ENCODE data around the gene MTMR11.
"Not testable (repeated sequence)": the region's sequence is repeated elsewhere in the genome, so short reads cannot be mapped to it uniquely, and the experiment has no call there.

MTMR11 gene, protein sequence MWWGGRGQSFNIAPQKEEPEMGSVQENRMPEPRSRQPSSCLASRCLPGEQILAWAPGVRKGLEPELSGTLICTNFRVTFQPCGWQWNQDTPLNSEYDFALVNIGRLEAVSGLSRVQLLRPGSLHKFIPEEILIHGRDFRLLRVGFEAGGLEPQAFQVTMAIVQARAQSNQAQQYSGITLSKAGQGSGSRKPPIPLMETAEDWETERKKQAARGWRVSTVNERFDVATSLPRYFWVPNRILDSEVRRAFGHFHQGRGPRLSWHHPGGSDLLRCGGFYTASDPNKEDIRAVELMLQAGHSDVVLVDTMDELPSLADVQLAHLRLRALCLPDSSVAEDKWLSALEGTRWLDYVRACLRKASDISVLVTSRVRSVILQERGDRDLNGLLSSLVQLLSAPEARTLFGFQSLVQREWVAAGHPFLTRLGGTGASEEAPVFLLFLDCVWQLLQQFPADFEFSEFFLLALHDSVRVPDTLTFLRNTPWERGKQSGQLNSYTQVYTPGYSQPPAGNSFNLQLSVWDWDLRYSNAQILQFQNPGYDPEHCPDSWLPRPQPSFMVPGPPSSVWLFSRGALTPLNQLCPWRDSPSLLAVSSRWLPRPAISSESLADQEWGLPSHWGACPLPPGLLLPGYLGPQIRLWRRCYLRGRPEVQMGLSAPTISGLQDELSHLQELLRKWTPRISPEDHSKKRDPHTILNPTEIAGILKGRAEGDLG

DNA sequence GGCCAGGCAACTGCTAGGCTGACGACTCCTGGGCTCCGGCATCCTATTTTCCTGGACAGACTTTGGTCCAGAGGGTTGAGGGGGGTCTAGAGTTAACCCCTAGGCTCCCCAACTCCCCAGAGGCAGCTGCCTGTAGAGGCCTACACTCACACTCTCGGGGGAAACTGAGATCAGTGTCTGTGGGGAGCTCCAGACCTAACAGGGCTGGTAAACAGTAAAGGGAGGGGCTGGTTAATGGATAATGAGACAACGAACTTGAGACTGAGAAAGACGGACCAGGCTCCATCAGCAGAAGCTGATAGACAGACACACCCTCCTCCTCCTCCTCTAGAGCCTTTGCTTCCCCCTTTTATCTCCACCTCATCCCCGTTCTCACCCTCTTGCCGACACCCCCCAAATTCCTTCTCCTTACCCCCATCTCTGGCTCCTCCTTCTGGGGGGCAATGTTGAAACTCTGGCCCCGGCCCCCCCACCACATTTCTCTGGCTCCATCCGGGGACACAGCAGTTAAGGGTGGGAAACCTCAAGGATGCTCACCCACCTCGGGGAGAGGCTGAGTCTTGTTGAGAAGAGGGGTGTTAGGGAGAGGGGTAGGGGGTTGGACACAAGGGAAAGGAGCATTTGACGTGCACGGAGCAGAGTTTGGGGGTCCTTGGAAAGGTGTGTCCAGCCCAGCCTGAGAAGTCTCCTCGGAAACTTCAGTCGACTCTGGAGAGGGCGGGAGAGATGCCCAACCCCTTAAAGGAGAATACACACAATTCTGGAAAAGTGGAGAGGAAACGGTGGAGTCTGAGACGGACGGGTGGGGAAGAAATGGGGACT is at the start of gene MTMR11:
Gene MTMR11, minus strand, starts transcription at position 710 of the 822 bp plus-strand sequence. Its CDS starts 232 bp downstream, at position 478.
- intact Hi-C loops (cut with DNase I), result no loop called here
- peak in 2 of 10 donors; percentile 37 to 68 for DNase-seq

DNA sequence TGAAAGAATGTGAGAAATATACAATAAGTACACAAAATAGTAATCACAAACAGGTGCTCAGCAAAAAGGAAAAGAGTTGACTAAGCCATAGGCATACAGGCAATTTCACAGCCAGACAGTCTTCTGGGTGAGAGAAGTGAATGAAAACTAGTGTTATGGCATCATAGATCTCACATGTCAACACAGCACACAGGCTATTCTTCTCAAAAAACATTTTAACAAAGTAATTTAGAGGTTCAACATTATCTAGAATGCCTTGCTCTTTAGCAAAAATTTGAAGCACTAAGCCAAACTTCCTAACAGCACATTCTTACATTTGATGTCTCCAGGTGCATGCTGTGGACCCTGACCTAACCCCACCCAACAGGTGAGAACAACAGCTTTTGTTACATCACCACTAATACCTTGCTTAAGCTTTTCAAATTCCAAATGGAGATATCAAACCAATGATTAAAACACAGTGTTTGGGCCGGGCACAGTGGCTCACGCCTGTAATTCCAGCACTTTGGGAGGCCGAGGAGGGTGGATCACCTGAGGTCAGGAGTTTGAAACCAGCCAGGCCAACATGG is 43.4 kb upstream of the MTMR11 start:
- no peak for DNase-seq
- intact Hi-C loops (cut with DNase I), result no loop called here

DNA sequence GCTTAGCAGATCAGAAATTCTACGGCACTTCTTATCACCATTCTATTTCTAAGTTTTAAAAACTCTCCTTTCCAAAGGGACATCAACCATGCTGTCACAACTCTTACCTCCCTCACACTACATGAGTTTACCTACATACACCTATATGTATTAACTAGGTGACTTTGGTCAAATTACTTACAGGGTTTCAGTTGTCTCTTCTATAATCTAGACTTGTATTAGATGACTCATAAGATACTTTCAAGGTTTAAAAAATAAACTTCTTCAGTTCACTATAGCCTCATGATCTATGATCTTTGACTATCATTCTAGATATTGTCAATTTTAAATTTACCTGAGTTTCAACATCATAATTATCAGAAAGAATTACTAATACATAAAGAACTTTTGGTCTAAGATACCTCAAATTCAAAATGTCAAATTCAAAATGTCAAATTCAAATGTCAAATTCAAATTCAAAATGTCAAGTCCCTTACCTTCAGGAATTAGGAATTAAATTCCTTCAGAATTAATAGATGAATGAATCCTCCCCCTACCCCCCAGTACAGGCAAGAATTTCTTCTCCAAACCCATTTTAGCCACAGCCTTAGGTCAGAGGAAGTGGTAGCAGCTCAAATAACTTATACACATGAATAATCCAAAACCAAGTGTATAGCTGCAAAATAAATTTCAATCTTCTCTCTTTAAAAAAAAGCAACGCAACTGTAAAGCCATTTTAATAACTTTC is 42.7 kb upstream of the MTMR11 start:
- no peak for DNase-seq
- intact Hi-C loops (cut with DNase I), result no loop called here

DNA sequence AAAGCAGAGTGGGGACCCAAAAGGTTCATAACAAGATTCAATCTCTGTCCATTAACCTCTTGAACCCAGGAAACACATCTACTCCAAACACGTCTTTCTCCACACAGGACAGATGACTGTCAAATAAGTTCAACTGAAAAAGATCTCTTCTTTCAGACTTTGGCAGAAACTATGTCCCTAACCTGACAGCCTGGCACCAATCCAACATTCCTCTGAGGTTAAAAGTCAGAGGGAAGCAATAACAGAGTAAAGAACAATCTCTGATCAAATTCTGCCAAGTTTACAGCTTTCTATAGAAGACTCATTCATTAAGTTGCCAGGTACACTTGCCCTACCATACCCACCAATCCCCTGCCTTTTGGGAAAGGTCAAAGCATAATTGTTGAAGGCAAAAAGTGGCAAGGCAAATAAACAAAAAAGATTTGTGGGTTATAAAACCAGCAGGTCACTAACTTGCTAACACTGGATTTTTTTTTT is 41.9 kb upstream of the MTMR11 start:
- DNase-seq, result no peak
- intact Hi-C loops (cut with DNase I), result no loop called here

DNA sequence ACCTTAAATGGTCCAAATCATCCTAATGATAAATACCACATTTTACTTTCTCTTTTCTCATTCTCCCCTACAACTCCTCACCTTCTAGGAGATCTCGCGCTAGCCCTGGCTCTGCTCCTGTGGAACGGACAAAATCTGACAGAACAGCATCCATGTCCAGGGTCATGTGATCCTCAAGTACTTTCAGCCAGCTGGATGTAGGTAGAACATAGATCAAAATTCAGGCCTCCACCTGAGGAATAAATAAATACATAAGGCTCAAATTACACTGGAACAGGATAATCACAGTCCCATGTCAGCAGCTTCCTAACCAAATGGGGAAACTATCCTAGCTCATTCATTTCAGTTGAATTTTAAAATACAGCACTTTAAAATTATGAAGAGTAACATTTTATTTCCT is 40.7 kb upstream of the MTMR11 start:
- intact Hi-C loops (cut with DNase I), result no loop called here
- DNase-seq, result no peak

DNA sequence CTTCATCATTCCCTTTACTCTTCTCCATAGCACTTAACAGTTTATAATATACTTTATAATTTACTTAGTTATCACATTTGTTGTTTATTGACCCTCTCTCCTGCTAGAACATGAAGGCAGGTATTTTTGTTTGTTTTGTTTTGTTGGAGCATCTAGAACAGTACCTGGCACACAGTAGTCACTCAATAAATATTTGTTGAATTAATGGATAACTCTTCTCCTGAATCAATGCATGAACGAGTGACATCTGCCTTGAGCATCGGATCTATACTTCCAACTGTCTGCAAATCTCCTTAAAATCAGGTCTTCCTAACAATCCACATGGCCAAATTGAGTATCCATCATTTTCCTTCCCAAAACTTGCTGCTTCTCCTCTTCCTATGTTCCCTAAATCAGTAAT is 35.9 kb upstream of the MTMR11 start:
- intact Hi-C loops (cut with DNase I), result no loop called here

DNA sequence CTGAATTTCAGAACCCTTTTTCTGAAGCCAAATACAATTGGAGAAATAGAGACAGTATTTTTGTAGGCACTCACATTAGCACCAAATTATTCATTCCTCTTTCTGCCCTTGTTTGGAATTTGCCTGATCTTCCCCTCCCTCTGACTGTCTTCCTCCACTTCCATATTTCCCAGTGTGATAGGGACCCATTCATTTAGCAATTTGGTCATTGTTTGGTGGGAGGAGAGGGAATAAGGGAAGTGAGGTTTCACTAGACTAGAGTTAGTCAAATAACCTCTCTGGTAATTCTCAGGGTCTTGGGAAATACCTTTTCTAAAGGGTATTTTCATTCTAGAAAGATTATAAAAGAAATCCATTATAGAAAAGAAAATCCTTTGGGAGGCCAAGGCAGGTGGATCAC is 31.0 kb upstream of the MTMR11 start:
- intact Hi-C loops (cut with DNase I), result loop anchor here (10.0 kb wide), 1 partner anchor 197 kb away; no protein-coding TSS in a partner anchor
- no peak for DNase-seq

More for the DNA sequence above, 35.9 kb upstream of the MTMR11 start:
- no peak for DNase-seq

DNA sequence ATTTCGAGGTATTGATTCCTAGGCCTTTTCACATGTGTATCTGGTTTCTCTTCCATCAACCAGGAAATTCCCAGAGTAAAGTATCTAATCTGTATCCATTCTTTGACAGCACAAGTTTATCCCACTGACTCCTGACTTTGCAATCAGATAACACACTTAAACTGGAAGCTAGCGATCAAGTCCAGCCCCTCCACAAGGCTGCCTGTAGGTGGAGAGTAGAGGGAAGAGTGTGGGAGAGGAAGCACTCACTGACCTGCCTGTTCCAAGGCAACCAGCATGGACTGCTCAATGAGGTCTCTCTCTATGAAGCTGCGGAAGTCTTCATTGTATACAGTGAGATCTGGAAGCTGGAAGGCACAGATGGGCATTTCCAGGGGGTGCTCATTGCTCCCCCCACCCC is 30.4 kb upstream of the MTMR11 start:
- intact Hi-C loops (cut with DNase I), result loop anchor here (10.0 kb wide), 1 partner anchor 198 kb away; no protein-coding TSS in a partner anchor
- no peak for DNase-seq

DNA sequence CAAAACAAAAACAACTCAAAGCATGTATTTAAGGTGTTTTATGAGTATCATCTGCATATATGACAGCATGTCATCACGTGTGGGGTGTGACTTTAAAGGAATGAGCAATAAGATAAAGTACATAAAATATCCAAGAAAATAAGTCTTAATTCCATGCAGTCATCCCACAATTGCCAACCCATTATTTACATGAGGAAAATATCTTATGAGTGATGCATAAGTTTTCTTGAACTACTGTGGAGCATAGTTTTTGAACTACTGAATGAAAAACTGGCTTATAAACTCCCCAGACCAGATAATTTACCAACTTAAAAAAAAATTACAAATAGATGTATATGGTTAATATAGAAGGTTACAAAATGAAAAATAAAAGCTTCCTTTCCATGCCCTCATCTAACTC is 29.7 kb upstream of the MTMR11 start:
- no peak for DNase-seq
- intact Hi-C loops (cut with DNase I), result loop anchor here (10.0 kb wide), 1 partner anchor 198 kb away; no protein-coding TSS in a partner anchor

DNA sequence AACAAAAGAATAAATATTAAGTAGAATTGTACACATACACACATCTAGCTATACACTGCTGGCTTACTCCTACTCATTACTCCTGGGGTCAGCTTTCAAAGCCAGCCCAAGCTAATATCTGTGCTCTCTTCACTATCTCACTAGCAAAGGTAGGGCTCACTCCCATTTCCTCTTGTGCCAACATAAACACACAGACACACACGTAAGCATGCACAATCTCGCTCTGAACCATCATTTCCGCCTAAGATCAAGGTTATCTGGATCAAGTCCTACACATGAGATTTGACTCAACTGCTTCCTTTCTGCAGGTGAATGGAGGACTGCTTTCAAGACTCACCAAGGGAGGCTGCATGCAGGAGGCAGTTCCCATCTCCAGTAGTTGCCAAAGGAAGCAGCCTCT is 28.8 kb upstream of the MTMR11 start:
- intact Hi-C loops (cut with DNase I), result loop anchor here (10.0 kb wide), 1 partner anchor 199 kb away; no protein-coding TSS in a partner anchor
- DNase-seq, result no peak

DNA sequence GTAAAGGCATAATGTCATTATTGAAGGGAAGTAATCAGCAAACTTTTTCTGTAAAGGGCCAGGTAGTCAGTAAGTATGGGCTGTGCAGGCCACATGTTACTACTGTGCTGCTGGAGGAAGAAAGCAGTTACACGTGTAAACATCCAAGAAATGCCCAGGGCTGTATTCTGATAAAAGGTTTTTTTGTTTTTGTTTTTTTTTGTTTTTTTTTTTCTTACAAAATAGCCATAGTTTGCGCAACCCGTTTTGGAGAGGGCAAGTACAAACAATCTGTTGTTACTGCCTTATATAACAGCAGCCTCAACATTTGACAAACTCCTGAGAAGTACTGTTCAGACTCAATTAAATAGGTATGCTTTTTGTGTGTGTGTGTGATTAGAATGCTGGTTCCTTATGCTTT is 26.7 kb upstream of the MTMR11 start:
- no peak for DNase-seq

DNA sequence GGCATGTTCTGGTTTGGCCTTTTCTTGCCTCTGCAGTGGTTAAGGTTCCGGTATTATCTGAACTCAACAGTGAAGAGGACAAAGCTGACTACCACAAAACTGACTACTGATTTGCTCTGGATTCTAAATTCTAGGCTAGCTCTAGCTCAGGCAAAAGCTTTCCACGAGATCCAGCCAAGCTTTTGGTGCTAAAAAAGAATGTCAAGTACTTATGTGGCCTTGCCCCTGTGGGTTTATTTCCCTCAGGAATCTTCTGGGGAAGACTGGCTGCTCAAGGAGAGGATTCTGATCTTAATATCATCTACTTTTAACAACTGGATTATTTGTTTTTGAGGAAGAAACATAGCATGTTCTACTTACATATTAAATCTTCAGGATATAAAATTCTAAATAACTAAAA is 26.1 kb upstream of the MTMR11 start:
- DNase-seq, result no peak
- intact Hi-C loops (cut with DNase I), result loop anchor here (1.0 to 10.0 kb wide), 3 partner anchors 45 to 202 kb away; no protein-coding TSS in a partner anchor

More for the DNA sequence above, 26.7 kb upstream of the MTMR11 start:
- intact Hi-C loops (cut with DNase I), result loop anchor here (5.0 to 10.0 kb wide), 2 partner anchors 44 to 201 kb away; no protein-coding TSS in a partner anchor

DNA sequence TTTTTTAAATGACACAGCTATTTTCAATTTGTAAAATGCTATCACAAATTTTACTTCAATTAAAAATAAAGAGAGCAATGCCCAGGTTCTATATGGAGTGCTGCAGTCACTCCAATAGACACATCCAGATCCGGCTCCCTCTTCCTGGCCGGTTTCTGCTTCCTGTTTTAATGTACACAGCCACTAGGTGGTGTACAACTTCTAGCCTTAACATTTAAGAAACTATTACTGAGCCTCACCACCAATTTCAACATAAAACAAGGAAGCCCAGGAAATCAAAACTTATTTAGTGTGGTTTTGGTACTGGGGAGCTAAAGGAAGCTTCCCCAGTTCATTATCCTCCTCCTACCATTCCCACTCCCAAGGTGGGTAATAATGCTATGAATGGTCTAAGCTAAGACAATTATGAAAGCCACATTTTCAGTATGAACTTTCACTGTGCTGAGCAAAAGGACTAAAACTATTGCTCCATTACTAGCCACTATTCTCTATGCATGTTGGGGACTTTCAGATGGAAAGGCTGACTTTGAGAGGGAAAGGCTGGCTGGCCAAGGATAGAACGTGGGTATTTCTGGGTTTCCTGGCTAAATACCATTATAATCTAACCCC is 25.5 kb upstream of the MTMR11 start:
- peak in 6 of 10 donors; percentile 34 to 90 (median 39) for DNase-seq
- intact Hi-C loops (cut with DNase I), result loop anchor here (1.0 to 10.0 kb wide), 3 partner anchors 45 to 203 kb away; no protein-coding TSS in a partner anchor

DNA sequence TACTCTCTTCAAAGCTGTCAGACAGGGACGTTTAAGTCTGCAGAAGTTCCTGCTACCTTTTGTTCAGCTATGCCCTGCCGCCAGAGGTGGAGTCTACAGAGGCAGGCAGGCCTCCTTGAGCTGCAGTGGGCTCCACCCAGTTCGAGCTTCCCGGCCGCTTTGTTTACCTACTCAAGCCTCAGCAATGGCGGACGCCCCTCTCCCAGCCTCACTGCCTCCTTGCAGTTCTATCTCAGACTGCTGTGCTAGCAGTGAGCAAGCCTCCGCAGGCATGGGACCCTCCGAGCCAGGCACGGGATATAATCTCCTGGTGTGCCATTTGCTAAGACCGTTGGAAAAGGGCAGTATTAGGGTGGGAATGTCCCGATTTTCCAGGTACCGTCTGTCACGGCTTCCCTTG is 20.9 kb upstream of the MTMR11 start:
- DNase-seq; intact Hi-C loops (cut with DNase I): not testable (repeated sequence)

DNA sequence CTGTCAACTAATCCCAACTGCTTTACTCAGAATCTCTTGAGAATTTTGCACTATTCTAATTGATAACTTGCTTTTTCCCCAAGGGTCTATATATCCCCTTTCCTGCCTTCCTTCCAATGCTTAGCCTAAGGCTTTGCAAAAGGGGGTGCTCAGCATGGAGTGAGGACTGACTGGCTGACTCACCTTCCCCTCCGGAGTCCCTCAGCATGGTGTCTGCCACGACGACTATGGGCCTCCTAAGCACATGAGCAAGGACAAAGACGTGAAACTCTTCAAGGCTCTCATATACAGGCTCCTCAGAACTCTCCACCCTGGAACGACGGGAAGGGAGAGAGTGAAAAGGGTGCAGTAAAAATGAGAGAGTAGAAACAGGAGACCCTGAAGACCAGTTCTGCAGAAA is 13.2 kb upstream of the MTMR11 start:
- no peak for DNase-seq
- intact Hi-C loops (cut with DNase I), result no loop called here

DNA sequence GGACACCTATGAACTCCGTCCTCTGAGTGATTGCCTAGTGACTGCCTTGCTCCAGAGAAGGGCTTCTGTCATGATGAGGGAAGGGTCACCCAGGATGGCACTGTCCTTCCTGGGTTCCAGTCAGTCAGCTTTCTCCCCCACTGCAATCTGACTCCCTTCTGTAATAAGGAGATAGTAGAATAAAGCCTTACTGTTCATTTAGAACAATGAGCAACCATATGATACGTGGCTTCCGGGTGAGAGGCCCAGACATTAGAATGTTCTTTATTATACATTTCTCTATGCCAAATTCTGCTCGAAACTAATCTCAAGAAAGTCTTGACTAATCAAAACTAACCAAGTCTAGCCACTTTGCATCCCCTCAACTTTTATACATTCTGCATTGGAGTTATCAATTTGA is 8.5 kb upstream of the MTMR11 start:
- intact Hi-C loops (cut with DNase I), result no loop called here
- no peak for DNase-seq

DNA sequence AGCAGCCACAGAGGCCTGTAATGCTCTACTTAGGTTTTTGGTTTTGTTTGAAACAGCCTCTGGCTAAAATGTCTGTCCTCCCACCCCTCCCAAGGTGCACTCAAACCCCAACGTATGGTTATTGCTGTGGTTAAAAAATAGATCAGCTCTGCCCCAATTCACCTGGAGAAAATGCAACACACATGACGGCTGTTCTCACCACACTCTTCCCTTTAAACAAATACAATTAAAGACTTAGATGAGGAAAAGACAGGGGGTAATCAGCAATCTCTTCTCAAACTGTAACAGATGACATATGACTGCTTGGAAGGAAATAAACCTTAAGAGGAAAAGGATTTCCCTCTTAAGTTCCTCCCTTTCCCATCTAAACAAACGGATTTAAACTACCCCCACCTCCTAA is 6.2 kb upstream of the MTMR11 start:
- no peak for DNase-seq
- intact Hi-C loops (cut with DNase I), result no loop called here

DNA sequence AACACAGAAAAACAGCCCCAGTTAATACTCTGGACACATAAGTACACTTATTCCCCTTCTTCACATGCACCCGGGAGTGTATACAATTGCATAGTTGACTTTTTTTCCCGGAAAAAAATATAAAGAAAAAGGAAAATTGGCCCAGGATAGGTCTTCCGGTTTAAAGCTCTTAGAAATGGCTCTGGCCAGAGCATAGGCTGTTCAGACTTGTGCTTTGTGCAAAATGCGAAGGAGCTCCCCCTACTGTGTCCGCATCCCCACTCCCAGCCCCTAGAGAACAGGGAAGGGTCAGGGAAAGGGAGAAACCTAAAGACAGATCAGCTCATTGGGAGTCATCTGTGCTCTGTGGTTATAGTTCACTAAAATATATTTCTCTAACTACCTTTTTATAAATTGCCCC is 5.5 kb upstream of the MTMR11 start:
- intact Hi-C loops (cut with DNase I), result no loop called here
- peak in 3 of 10 donors; percentile 31 to 84 (median 42) for DNase-seq

DNA sequence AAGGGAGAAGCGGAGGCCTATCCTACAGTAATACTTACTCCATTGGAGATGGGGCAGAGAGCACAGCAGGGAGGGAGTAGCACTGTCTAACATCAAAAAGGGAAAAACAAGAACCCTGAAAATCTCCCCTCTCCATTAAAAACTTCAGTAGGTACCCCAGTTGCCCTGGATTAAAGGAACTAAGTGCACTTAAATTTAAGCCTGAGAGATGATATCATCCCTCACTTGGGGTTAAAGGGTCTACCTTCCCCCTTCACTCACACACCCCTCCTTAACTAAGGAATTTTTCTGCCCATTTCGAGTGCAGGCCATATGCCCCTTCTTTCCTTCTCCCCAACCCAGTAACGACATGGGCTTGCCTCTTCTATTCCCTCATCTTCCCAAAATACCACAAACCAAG is 3.7 kb upstream of the MTMR11 start:
- no peak for DNase-seq
- intact Hi-C loops (cut with DNase I), result no loop called here

All from posterior cingulate gyrus (tissue), 11 donors.